Effector memory CD4-positive, alpha-beta T cell (primary cell): ENCODE results near the gene ANKLE1.

ENCODE experiments used
- DNase-seq, 3 donors: peaks; one replicate each; pipeline ENCODE4 v3.0.0-alpha.2; 2020
- H3K27ac ChIP-seq: 2 replicates; pipeline ENCODE4 v1.7.0; 2013; ENCODE audit warnings: mild to moderate bottlenecking, low read length, moderate library complexity; ENCODE audit not compliant: insufficient read depth, poor library complexity, severe bottlenecking
- H3K27me3 ChIP-seq: replicated peaks from 2 replicates; pipeline ENCODE4 v1.7.0; 2013; ENCODE audit warnings: mild to moderate bottlenecking, low read length; ENCODE audit not compliant: insufficient read depth, control insufficient read depth, poor library complexity, severe bottlenecking
- H3K36me3 ChIP-seq: 2 replicates; pipeline ENCODE4 v1.7.0; 2013; ENCODE audit warnings: mild to moderate bottlenecking, low read length, moderate library complexity; ENCODE audit not compliant: control insufficient read depth, insufficient read depth
- H3K4me1 ChIP-seq: 2 replicates; pipeline ENCODE4 v1.7.0; 2013; ENCODE audit warnings: low read length, mild to moderate bottlenecking; ENCODE audit not compliant: control insufficient read depth, insufficient read depth, poor library complexity, severe bottlenecking
- H3K4me3 ChIP-seq: 2 replicates; pipeline ENCODE4 v1.7.0; 2013; ENCODE audit warnings: low read length, low read depth, mild to moderate bottlenecking; ENCODE audit not compliant: insufficient read depth, poor library complexity, severe bottlenecking
- H3K9me3 ChIP-seq: 2 replicates; pipeline ENCODE4 v1.7.0; 2013; ENCODE audit warnings: mild to moderate bottlenecking, low read length, moderate library complexity; ENCODE audit not compliant: control insufficient read depth

The ANKLE1 gene

GRCh38 chr19:17319473-17320238, 38.0 kb downstream of the ANKLE1 start:
- Histone ChIP-seq H3K27ac (no peak overlapping the region), H3K4me3 (no peak overlapping the region), H3K9me3 (no peaks in the 10 kb centered on the region), H3K36me3 (peaks cover 35% of the 10 kb centered on the region), H3K27me3 (no peaks in the 10 kb centered on the region), H3K4me1 (peaks cover 3% of the 10 kb centered on the region)
- DNase-seq: no peak

- no peak overlapping the region for H3K27ac ChIP-seq
- H3K9me3 ChIP-seq: no peaks in the 10 kb centered on the region
- H3K36me3 ChIP-seq: peaks cover 31% of the 10 kb centered on the region
- H3K27me3 ChIP-seq: no peaks in the 10 kb centered on the region
- H3K4me1 ChIP-seq: peaks cover 3% of the 10 kb centered on the region
- no peak overlapping the region for H3K4me3 ChIP-seq
- DNase-seq: no peak
Measured at GRCh38 chr19:17320435-17320834, 38.7 kb downstream of the ANKLE1 start.

GRCh38 chr19:17321655-17322489, 40.2 kb downstream of the ANKLE1 start:
- Histone ChIP-seq H3K4me3 (no peak overlapping the region), H3K36me3 (peaks cover 24% of the 10 kb centered on the region), H3K4me1 (peaks cover 3% of the 10 kb centered on the region), H3K27ac (no peak overlapping the region), H3K27me3 (no peaks in the 10 kb centered on the region), H3K9me3 (no peaks in the 10 kb centered on the region)
- no peak for DNase-seq

GRCh38 chr19:17322854-17323253, 41.2 kb downstream of the ANKLE1 start:
- DNase-seq: no peak
- Histone ChIP-seq H3K27ac (no peak overlapping the region), H3K4me1 (peaks cover 3% of the 10 kb centered on the region), H3K27me3 (no peaks in the 10 kb centered on the region), H3K36me3 (peaks cover 24% of the 10 kb centered on the region), H3K9me3 (no peaks in the 10 kb centered on the region), H3K4me3 (no peak overlapping the region)

GRCh38 chr19:17323300-17323963, 41.7 kb downstream of the ANKLE1 start:
- H3K4me3 ChIP-seq: no peak overlapping the region
- peaks cover 6% of the 10 kb centered on the region for H3K4me1 ChIP-seq
- H3K9me3 ChIP-seq: no peaks in the 10 kb centered on the region
- H3K36me3 ChIP-seq: peaks cover 24% of the 10 kb centered on the region
- no peak for DNase-seq
- H3K27me3 ChIP-seq: no peaks in the 10 kb centered on the region
- no peak overlapping the region for H3K27ac ChIP-seq

- H3K4me1 ChIP-seq: peaks cover 9% of the 10 kb centered on the region
- no peak for DNase-seq
- H3K9me3 ChIP-seq: no peaks in the 10 kb centered on the region
- no peak overlapping the region for H3K27ac ChIP-seq
- no peak overlapping the region for H3K4me3 ChIP-seq
- peaks cover 21% of the 10 kb centered on the region for H3K36me3 ChIP-seq
- no peaks in the 10 kb centered on the region for H3K27me3 ChIP-seq
Measured at GRCh38 chr19:17323964-17324332, 42.2 kb downstream of the ANKLE1 start.

- Histone ChIP-seq H3K9me3 (no peaks in the 10 kb centered on the region), H3K27me3 (no peaks in the 10 kb centered on the region), H3K4me1 (peaks cover 14% of the 10 kb centered on the region), H3K36me3 (peaks cover 15% of the 10 kb centered on the region), H3K27ac (no peak overlapping the region), H3K4me3 (no peak overlapping the region)
- no peak for DNase-seq
Measured at GRCh38 chr19:17324357-17325114, 42.8 kb downstream of the ANKLE1 start.

- Histone ChIP-seq H3K4me1 (peaks cover 15% of the 10 kb centered on the region), H3K27ac (no peak overlapping the region)
Measured at GRCh38 chr19:17325133-17325532, 43.4 kb downstream of the ANKLE1 start.

GRCh38 chr19:17325881-17326594, 44.3 kb downstream of the ANKLE1 start:
- H3K9me3 ChIP-seq: no peaks in the 10 kb centered on the region
- no peak overlapping the region for H3K27ac ChIP-seq
- H3K4me1 ChIP-seq: peaks cover 15% of the 10 kb centered on the region
- H3K4me3 ChIP-seq: no peak overlapping the region
- H3K36me3 ChIP-seq: no peaks in the 10 kb centered on the region
- no peaks in the 10 kb centered on the region for H3K27me3 ChIP-seq
- DNase-seq: no peak

More at GRCh38 chr19:17325133-17325532, 43.4 kb downstream of the ANKLE1 start:
- Histone ChIP-seq H3K27me3 (no peaks in the 10 kb centered on the region), H3K36me3 (peaks cover 9% of the 10 kb centered on the region), H3K4me3 (no peak overlapping the region), H3K9me3 (no peaks in the 10 kb centered on the region)
- DNase-seq: no peak
